ENCODE data around the gene CDC42EP4.
A peak's percentile ranks its signal among the peaks of the same experiment; 100 is the strongest.

Gene CDC42EP4

DNA sequence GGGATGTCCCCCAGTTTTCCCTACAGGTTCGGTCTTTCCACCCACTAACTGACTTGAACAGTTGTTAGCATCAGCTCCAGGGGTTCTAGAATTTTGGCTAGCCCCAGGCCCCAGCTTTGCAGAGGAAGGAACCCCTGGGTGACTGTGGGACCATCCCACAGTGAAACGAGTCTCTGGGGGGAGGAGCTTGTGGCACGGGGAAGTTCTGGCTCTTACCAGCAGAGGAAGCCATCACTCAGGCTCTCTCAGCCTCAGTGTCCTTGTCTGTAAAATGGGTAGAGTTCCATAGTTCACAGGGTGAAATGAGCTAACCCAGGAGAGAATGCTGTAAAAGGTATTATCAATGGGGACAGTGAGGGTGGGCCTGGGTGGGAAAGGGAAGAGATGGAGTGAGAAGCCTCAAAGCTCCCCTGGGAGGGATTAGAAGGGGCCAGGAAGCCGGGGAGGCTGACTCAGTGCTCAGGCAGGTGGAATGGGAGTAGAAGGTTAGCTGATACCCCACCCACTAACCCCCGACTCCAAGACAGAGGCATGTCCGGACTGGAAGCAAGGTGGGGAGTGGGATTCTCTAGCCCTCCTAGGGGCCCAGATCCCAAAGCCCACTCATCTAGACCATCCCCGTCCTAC is 30.9 kb upstream of the CDC42EP4 start:
- no peaks in the 10 kb centered on the region for H3K79me2 ChIP-seq (ENCODE audit: insufficient read depth, low read depth)
- H3K4me1 ChIP-seq (ENCODE audit: low read depth, poor library complexity, severe bottlenecking): peaks cover 67% of the 10 kb centered on the region
- H2AFZ ChIP-seq (ENCODE audit: low read depth): peak overlapping the region; percentile 39; the same call in 1 of the 2 replicates
- H3K36me3 ChIP-seq (ENCODE audit: insufficient read depth): no peaks in the 10 kb centered on the region
- peak overlapping the region; percentile 79 for H3K4me2 ChIP-seq
- TF ChIP-seq, protein P1, sequence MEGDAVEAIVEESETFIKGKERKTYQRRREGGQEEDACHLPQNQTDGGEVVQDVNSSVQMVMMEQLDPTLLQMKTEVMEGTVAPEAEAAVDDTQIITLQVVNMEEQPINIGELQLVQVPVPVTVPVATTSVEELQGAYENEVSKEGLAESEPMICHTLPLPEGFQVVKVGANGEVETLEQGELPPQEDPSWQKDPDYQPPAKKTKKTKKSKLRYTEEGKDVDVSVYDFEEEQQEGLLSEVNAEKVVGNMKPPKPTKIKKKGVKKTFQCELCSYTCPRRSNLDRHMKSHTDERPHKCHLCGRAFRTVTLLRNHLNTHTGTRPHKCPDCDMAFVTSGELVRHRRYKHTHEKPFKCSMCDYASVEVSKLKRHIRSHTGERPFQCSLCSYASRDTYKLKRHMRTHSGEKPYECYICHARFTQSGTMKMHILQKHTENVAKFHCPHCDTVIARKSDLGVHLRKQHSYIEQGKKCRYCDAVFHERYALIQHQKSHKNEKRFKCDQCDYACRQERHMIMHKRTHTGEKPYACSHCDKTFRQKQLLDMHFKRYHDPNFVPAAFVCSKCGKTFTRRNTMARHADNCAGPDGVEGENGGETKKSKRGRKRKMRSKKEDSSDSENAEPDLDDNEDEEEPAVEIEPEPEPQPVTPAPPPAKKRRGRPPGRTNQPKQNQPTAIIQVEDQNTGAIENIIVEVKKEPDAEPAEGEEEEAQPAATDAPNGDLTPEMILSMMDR (conservative IDR thresholded peaks at IDR 0.05; ENCODE audit: low read depth, low read length): peak; percentile 25; the same call in 1 of the 2 replicates
- peak overlapping the region; percentile 62 for H3K9ac ChIP-seq
- H3K27ac ChIP-seq: peak overlapping the region; percentile 95
- H4K20me1 ChIP-seq (ENCODE audit: insufficient read depth): no peaks in the 10 kb centered on the region
- no peaks in the 10 kb centered on the region for H3K27me3 ChIP-seq (ENCODE audit: insufficient read depth, low read depth)
- H3K4me3 ChIP-seq (IDR thresholded peaks at IDR 0.05; ENCODE audit: insufficient read depth, low read depth, low read length): no peak overlapping the region

DNA sequence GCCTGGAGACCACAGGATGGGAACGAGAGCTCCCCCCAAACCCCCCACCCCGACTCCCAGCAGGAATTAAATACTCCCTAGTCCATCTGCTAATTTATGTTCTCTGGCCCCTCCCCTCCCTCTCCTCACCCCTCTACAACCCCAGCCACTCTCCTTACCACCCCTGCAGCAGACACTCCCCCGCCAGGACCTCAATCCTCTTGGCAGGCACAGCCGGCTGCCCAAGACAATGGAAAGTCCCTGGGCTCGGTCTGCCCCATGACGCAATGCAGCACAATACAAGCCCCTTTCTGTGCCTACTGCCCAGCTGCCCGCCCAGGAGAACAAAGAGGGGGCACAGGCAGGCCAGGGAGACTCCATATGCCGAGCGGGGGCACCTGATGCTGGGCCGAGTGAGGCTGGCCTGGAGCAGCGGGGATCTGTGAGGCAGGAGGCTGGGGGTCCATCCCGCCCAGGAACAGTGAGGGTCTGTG is 30.3 kb upstream of the CDC42EP4 start:
- TF ChIP-seq, protein P1 (conservative IDR thresholded peaks at IDR 0.05; ENCODE audit: low read depth, low read length): no peak
- Histone ChIP-seq H3K36me3 (ENCODE audit: insufficient read depth) (no peaks in the 10 kb centered on the region), H3K27me3 (ENCODE audit: insufficient read depth, low read depth) (no peaks in the 10 kb centered on the region), H3K4me1 (ENCODE audit: low read depth, poor library complexity, severe bottlenecking) (peaks cover 67% of the 10 kb centered on the region), H3K4me3 (IDR thresholded peaks at IDR 0.05; ENCODE audit: insufficient read depth, low read depth, low read length) (no peak overlapping the region), H3K4me2 (peak overlapping the region; percentile 79), H3K79me2 (ENCODE audit: insufficient read depth, low read depth) (no peaks in the 10 kb centered on the region), H3K9ac (peak overlapping the region; percentile 62), H3K27ac (peak overlapping the region; percentile 95), H2AFZ (ENCODE audit: low read depth) (peak overlapping the region; percentile 39; the same call in 1 of the 2 replicates), H4K20me1 (ENCODE audit: insufficient read depth) (no peaks in the 10 kb centered on the region)

DNA sequence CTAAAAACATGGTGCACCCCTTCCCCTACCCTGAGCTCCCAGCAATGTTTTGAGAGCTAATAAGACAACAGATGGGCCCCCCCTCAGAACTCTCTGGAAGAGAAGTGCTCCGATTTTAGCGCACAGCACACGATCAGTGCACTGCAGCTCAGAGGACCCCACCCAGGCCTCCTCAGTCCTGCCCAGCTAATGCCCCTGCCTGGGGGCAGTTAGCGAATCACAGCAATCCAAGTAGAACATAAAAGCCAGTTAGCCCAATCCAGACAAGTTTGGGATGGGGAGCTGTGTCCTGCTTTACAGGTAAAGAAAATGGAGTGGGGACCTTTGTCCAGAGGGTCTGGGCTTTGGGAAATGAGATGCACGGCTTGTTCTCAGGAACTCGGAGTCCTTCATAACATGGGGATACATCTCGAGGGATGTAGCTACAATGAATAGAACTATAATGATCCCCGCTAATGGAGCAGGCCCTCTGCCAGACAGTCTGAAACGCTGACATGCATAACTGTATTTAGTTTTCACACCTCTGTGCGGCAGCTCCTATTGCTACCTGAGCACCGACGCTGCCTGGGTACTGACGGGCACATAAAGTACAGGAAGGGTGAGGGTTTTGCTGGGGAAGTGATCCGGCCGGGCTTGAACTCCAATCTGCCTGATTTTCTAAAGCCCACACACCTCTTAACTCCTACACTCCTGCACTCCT is 29.7 kb upstream of the CDC42EP4 start:
- peak overlapping the region; percentile 95 for H3K27ac ChIP-seq
- peak overlapping the region; percentile 62 for H3K9ac ChIP-seq
- H4K20me1 ChIP-seq (ENCODE audit: insufficient read depth): no peaks in the 10 kb centered on the region
- peaks cover 67% of the 10 kb centered on the region for H3K4me1 ChIP-seq (ENCODE audit: low read depth, poor library complexity, severe bottlenecking)
- TF ChIP-seq, protein P1 (conservative IDR thresholded peaks at IDR 0.05; ENCODE audit: low read depth, low read length): no peak
- peak overlapping the region; percentile 79 for H3K4me2 ChIP-seq
- H3K79me2 ChIP-seq (ENCODE audit: insufficient read depth, low read depth): no peaks in the 10 kb centered on the region
- no peaks in the 10 kb centered on the region for H3K36me3 ChIP-seq (ENCODE audit: insufficient read depth)
- no peaks in the 10 kb centered on the region for H3K27me3 ChIP-seq (ENCODE audit: insufficient read depth, low read depth)
- no peak overlapping the region for H3K4me3 ChIP-seq (IDR thresholded peaks at IDR 0.05; ENCODE audit: insufficient read depth, low read depth, low read length)
- H2AFZ ChIP-seq (ENCODE audit: low read depth): peak overlapping the region; percentile 39

DNA sequence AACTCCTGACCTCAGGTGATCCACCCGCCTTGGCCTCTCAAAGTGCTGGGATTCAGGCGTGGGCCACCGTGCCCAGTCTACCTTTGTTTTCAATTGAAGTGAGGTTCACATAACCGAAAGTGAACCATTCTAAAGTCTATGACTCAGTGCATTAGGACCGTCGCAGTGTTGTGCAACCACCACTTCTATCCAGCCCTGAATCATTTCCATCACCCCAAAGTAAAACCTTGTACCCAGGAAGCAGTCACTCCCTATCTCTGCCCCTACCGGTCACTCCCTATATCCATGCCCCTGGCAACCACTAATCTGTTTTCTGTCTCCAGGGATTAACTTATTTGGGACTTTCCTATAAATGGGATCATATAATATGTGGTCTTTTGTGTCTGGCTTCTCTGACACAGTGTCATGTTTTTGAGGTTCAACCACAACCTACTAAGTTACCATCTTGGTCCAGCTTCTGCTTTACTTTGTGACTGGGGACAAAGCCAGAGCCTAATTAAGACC is 28.3 kb upstream of the CDC42EP4 start:
- H3K4me2 ChIP-seq: peak overlapping the region; percentile 50
- H2AFZ ChIP-seq (ENCODE audit: low read depth): peak overlapping the region; percentile 42; the same call in 1 of the 2 replicates
- no peaks in the 10 kb centered on the region for H3K36me3 ChIP-seq (ENCODE audit: insufficient read depth)
- H3K9ac ChIP-seq: peak overlapping the region; percentile 55
- no peaks in the 10 kb centered on the region for H4K20me1 ChIP-seq (ENCODE audit: insufficient read depth)
- H3K79me2 ChIP-seq (ENCODE audit: insufficient read depth, low read depth): no peaks in the 10 kb centered on the region
- TF ChIP-seq, protein P1 (conservative IDR thresholded peaks at IDR 0.05; ENCODE audit: low read depth, low read length): no peak
- H3K27me3 ChIP-seq (ENCODE audit: insufficient read depth, low read depth): no peaks in the 10 kb centered on the region
- H3K4me3 ChIP-seq (IDR thresholded peaks at IDR 0.05; ENCODE audit: insufficient read depth, low read depth, low read length): no peak overlapping the region
- H3K27ac ChIP-seq: peak overlapping the region; percentile 95
- H3K4me1 ChIP-seq (ENCODE audit: low read depth, poor library complexity, severe bottlenecking): peaks cover 77% of the 10 kb centered on the region

All from KMS-11 (cell line).